Body of pancreas (tissue), 4 donors: ENCODE measurements around the gene MCCC2.

ENCODE experiments used
- POLR2A ChIP-seq, 3 donors: fragments of 450-650 bp; IDR thresholded peaks; one replicate each; pipeline ENCODE4 v1.6.1; 2016; ENCODE audit warnings: antibody characterized with exemption in 3 of 3, mild to moderate bottlenecking in 2 of 3
- TF ChIP-seq, protein P1 (sequence below), 7 experiments: fragments of 450-650 bp in 4 of 7; fragments of 200-600 bp in 3 of 7; sonication (generic) in 3 of 7; IDR thresholded peaks; one replicate each; pipeline ENCODE4 v1.5.1; 2016 to 2019; ENCODE audit warnings: antibody characterized with exemption in 7 of 7

DNA sequence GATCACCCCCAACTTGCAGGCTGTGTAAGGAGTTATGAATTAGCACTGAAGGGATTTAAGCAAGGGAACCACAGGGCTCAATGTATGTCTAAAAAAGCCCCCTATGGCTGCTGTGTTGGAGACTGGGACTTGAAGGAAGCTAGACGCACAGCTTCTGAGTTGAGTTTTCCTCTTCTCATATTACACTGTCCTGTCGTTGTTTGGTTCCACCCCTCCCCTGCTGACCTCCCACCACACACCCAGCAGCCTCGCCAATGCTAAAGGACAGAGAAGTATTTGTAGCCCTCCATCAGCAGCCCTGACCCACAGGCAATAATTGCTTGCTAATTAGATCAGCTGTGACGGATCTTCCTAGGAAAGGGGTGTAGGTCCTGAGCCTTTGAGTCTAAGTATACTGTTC, 116.8 kb downstream of the MCCC2 start:
- TF ChIP-seq, protein P1, sequence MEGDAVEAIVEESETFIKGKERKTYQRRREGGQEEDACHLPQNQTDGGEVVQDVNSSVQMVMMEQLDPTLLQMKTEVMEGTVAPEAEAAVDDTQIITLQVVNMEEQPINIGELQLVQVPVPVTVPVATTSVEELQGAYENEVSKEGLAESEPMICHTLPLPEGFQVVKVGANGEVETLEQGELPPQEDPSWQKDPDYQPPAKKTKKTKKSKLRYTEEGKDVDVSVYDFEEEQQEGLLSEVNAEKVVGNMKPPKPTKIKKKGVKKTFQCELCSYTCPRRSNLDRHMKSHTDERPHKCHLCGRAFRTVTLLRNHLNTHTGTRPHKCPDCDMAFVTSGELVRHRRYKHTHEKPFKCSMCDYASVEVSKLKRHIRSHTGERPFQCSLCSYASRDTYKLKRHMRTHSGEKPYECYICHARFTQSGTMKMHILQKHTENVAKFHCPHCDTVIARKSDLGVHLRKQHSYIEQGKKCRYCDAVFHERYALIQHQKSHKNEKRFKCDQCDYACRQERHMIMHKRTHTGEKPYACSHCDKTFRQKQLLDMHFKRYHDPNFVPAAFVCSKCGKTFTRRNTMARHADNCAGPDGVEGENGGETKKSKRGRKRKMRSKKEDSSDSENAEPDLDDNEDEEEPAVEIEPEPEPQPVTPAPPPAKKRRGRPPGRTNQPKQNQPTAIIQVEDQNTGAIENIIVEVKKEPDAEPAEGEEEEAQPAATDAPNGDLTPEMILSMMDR (IDR thresholded peaks at IDR 0.05): no peak
- TF ChIP-seq POLR2A (IDR thresholded peaks at IDR 0.05): no peak
